HepG2 (cell line): ENCODE data around the gene STK32C. TPM values are rescaled to one million over a fixed set of nuclear protein-coding genes. Genes with fewer than 3 reads are reported as not detected.

ENCODE experiments used
- ELF1 ChIP-seq: sonication (generic); formaldehyde crosslinking; IDR thresholded peaks from 2 replicates; pipeline ENCODE4 v1.4.0; 2020; ENCODE audit warnings: missing genetic modification reagents
- ELF3 ChIP-seq: IDR thresholded peaks from 2 replicates; pipeline ENCODE4 v1.6.1; 2016; ENCODE audit warnings: missing genetic modification reagents, missing compliant biosample characterization
- HDAC2 ChIP-seq: sonication (generic); formaldehyde crosslinking; IDR thresholded peaks from 2 replicates; pipeline ENCODE4 v1.4.0; 2020; ENCODE audit warnings: missing genetic modification reagents
- IKZF5 ChIP-seq: IDR thresholded peaks from 2 replicates; pipeline ENCODE4 v1.6.1; 2018; ENCODE audit warnings: missing genetic modification reagents, mild to moderate bottlenecking, missing compliant biosample characterization
- KAT8 ChIP-seq: IDR thresholded peaks from 2 replicates; pipeline ENCODE4 v1.6.1; 2016; ENCODE audit warnings: missing genetic modification reagents, missing compliant biosample characterization
- KDM2A ChIP-seq: sonication (generic); formaldehyde crosslinking; IDR thresholded peaks from 2 replicates; pipeline ENCODE4 v1.4.0; 2020; ENCODE audit warnings: low read depth, missing genetic modification reagents, borderline replicate concordance
- KLF16 ChIP-seq, 2 experiments: sonication (generic) in 1 of 2; formaldehyde crosslinking in 1 of 2; IDR thresholded peaks; 2 replicates each; pipeline versions ENCODE4 v1.6.1 to v1.8.0; 2016 to 2023; ENCODE audit warnings: missing genetic modification reagents in 2 of 2, missing compliant biosample characterization in 1 of 2
- LRRFIP1 ChIP-seq: sonication (generic); formaldehyde crosslinking; conservative IDR thresholded peaks from 2 replicates; pipeline ENCODE4 v1.4.0; 2020; ENCODE audit warnings: missing genetic modification reagents
- MIER3 ChIP-seq: IDR thresholded peaks from 2 replicates; pipeline ENCODE4 v1.6.1; 2016; ENCODE audit warnings: missing compliant biosample characterization, borderline replicate concordance
- MNT ChIP-seq: fragments of 450-650 bp; IDR thresholded peaks from 2 replicates; pipeline ENCODE4 v1.6.1; 2016
- NCOA5 ChIP-seq: sonication (generic); formaldehyde crosslinking; IDR thresholded peaks from 2 replicates; pipeline ENCODE4 v1.4.0; 2020; ENCODE audit warnings: missing genetic modification reagents
- POLR2G ChIP-seq: fragments of 200-400 bp; formaldehyde crosslinking; IDR thresholded peaks from 2 replicates; pipeline ENCODE4 v1.6.1; 2018; ENCODE audit warnings: mild to moderate bottlenecking, low read depth, low read length, moderate library complexity
- RAD51 ChIP-seq: fragments of 450-650 bp; IDR thresholded peaks from 2 replicates; pipeline ENCODE4 v1.6.1; 2016; ENCODE audit warnings: borderline replicate concordance
- SKIL ChIP-seq: sonication (generic); formaldehyde crosslinking; IDR thresholded peaks from 2 replicates; pipeline ENCODE4 v1.8.0; 2022; ENCODE audit warnings: missing genetic modification reagents, mild to moderate bottlenecking, moderate library complexity, borderline replicate concordance
- SMAD1 ChIP-seq: sonication (generic); formaldehyde crosslinking; IDR thresholded peaks from 2 replicates; pipeline ENCODE4 v1.4.0; 2020; ENCODE audit warnings: missing genetic modification reagents, low read depth, mild to moderate bottlenecking, borderline replicate concordance
- SP1 ChIP-seq, 2 experiments: fragments of 450-650 bp in 1 of 2; sonication (generic) in 1 of 2; formaldehyde crosslinking in 1 of 2; IDR thresholded peaks; 2 replicates each; pipeline versions ENCODE4 v1.4.0 to v1.6.1; 2016 to 2020; ENCODE audit warnings: missing genetic modification reagents in 1 of 2
- ZFP41 ChIP-seq: sonication (generic); formaldehyde crosslinking; IDR thresholded peaks from 2 replicates; pipeline ENCODE4 v1.4.0; 2020; ENCODE audit warnings: mild to moderate bottlenecking, missing genetic modification reagents, borderline replicate concordance
- ZNF253 ChIP-seq: sonication (generic); formaldehyde crosslinking; IDR thresholded peaks from 2 replicates; pipeline ENCODE4 v1.8.0; 2022; ENCODE audit warnings: mild to moderate bottlenecking, missing genetic modification reagents, borderline replicate concordance
- ZNF292 ChIP-seq: sonication (generic); formaldehyde crosslinking; IDR thresholded peaks from 2 replicates; pipeline ENCODE4 v1.8.1; 2022; ENCODE audit warnings: mild to moderate bottlenecking, low read depth, missing genetic modification reagents, borderline replicate concordance
- polyA plus RNA-seq, 8 experiments: library from polyadenylated mRNA; depleted of rRNA in 3 of 8; stranded (reverse) in 7 of 8; unstranded in 1 of 8; fragments of >200 nt; fragmentation: Illumina TruSeq in 4 of 8; extraction: Trizol in 4 of 8; gene quantifications; 2 replicates each; pipeline versions ENCODE4 v1.2.1 to v1.2.3, GENCODE V29; 2011 to 2016; ENCODE audit warnings: low read depth in 4 of 8, missing spikeins in 1 of 8, mixed read lengths in 1 of 8; ENCODE audit not compliant: insufficient read depth in 1 of 8
- total RNA-seq, 5 experiments: library from RNA; depleted of rRNA; stranded (reverse); fragments of >200 nt; fragmentation: Illumina TruSeq; extraction: Trizol; gene quantifications; 2 replicates each; pipeline ENCODE4 v1.2.3, GENCODE V29; 2016; ENCODE audit warnings: low read depth in 1 of 5
- TF ChIP-seq, protein P1 (sequence below): sonication (generic); formaldehyde crosslinking; IDR thresholded peaks from 2 replicates; pipeline ENCODE4 v1.4.0; 2020; ENCODE audit warnings: missing genetic modification reagents

STK32C gene
- total and polyA plus RNA-seq, 2 of the 13 experiments (the other 11 are each of a cell fraction or from before 2014, with no cell fraction given): 10.9 to 19.4 TPM

DNA sequence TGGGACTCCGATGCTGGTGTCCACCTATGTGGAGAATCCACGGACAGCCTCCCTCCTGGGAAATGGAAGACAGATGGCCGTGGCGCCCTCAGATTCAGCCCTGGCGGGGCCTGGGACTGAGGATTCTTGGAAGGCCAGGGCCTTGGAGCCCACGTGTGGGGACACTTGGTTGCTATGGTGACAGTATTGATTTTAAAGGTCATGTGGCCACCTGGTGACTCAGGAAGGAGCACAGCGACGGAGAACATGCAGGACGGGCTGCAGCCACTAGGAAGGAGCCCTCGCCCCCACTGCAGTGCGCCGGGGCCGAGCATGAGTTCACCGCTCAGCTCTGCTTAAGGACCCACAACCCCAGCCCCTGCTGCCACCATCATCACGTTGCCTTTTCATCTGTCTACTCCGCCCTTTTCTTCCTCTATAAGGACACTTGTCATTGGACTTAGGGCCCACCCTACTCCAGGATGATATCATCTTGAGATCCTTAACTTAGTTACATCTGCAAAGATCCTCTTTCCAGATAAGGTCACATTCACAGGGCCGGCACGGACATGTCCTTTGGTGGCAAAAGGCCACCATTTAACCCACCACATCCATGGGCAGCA lies 3.7 kb upstream of the STK32C start (continued):
- TF ChIP-seq MIER3 (CRISPR knock-in tag) (peak; percentile 57; the same call in 1 of the 2 replicates), LRRFIP1 (no peak), ELF1 (CRISPR knock-in tag) (peak; percentile 52; the same call in 1 of the 2 replicates), IKZF5 (CRISPR knock-in tag) (0 out of 2 replicates have a peak, but pooled peaks have one; percentile 17), KAT8 (CRISPR knock-in tag) (peak; percentile 60), KLF16 (CRISPR knock-in tag; IDR thresholded peaks at IDR 0.05) (0 out of 4 replicates have a peak, but pooled peaks of 1 of the 2 experiments have one; percentile 44), SMAD1 (no peak), SP1 (IDR thresholded peaks at IDR 0.05) (no peak), SP1 (CRISPR knock-in tag; IDR thresholded peaks at IDR 0.05) (no peak), ZNF292 (CRISPR knock-in tag) (no peak), ZFP41 (CRISPR knock-in tag) (no peak), KDM2A (CRISPR knock-in tag) (peak; percentile 44; the same call in 1 of the 2 replicates), HDAC2 (peak; percentile 52; the same call in 1 of the 2 replicates), NCOA5 (CRISPR knock-in tag) (no peak), RAD51 (peak; percentile 69), SKIL (no peak), ELF3 (CRISPR knock-in tag) (no peak), MNT (peak; percentile 84), POLR2G (no peak), ZNF253 (CRISPR knock-in tag) (no peak)
- TF ChIP-seq, protein P1, sequence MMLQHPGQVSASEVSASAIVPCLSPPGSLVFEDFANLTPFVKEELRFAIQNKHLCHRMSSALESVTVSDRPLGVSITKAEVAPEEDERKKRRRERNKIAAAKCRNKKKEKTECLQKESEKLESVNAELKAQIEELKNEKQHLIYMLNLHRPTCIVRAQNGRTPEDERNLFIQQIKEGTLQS (CRISPR knock-in tag): peak; percentile 50; the same call in 1 of the 2 replicates
